NCI-H526 (cell line): Measurements from ENCODE around the gene SLC7A11.

Experiments used
- DNase-seq, 2 experiments: peaks; one replicate each; lab custom pipeline; 2025; lab: John Stamatoyannopoulos, UW

The SLC7A11 gene

DNA sequence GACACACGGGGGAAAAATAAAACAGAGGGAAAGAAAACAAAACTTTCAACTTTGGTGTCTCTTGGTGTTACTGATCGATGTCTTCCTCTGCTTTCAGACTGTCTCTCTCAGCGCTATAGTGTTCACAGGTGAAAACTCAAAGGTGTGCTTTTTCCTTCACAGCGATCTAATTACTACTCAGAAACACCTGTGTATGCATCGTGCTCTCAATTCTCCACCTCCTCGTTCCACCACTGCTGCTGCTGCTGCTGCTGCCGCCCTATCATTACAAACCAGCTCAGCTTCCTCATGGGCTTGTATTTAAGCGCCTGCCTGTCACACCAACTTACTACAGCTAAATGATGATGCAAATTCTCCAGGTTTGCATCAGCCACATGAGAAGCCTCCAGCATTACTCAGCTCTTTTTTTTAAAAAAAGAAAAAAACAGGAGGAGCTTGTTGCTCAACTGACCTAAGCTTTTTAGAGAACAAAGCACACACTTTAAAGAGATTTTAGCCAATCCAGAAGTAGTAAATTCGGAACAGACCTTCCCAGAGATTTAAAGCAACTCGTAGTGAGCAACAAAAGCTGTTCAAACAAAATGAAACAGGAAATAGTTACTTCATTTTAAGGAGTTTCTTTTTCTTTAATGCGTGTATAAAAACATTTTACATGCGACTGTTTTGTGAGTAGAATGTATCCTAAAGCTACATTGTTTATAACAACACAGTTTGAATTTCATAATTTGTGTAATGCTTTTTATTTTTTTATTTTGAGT lies at the start of gene SLC7A11:
TSS of gene SLC7A11 (minus strand) at position 274 of the 758 bp plus-strand sequence. CDS start 280 bp downstream, outside the sequence.
- peak; percentile 96 for DNase-seq

DNA sequence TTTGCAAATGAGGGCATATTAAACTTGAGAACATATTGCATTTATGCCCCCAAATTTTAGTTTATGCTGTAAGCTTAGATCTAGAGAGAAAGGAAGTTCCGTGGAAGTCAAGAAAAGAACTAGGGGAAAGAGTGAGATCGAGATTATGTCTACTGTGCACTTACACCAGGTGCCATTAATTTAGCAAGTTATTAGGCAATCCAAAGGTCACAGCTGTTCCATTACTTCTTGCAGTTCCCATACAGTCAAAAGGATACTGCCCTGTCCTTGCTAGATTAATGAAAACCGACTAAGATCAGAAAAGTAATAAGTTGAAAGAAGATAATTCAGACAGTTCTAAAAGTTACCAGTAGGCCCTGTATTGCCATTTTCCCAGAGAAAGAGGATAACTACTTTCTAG lies 49.3 kb upstream of the SLC7A11 start:
- no peak for DNase-seq

DNA sequence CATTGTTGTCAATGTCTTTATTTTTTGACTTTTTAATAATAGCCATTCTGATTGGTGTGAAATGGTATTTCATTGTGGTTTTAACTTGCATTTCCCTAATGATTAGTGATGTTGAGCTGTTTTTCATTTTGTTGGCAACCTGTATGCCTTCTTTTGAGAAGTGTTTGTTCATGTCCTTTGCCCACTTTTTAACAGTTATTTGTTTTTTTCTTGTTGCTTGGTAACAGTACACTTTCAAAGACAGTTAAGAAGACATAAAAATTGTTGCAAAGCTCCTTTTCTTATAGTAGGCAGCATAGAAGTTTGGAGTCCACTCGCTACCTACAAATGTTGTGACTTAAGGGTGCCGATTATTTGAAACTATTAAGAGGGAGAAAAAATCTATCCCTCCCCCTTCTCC lies 48.7 kb upstream of the SLC7A11 start:
- DNase-seq = no peak

DNA sequence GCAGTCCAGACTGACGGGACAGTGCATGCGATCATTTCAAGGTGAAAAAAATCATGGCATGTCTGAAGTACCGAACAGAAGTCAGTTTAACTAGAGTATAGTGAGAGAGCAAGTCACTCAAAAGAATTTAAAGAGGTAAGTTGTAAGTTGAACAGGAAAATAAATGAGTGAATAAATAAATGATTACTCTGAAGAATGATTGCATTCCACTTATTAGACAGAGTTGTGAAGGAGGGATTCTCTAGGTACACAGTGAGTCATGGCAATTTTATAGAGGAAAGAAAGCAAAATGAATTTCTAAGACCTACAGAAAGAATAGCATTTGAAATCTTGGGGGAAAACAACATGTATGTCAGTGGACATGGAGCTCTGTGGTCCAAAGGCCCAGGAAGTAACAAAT lies 37.1 kb upstream of the SLC7A11 start:
- DNase-seq = no peak

DNA sequence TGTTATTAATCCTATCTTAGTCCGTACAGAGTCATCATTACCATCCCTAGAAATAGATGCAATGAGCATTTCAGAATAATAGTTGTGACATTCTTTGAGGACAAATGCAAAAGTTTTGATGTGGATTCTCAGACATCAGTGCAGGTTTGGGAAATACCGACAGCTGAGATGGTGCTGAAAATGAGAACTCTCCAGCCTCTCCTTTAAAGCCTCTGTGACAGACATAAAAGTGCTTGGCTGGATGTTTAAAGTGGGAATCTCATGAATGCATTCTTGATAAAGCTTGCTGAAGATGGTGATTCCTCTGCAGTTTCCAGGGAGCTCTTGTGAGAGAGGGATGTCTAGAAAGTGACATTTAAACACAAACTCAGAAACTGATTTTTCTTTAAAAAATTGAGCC lies 35.0 kb upstream of the SLC7A11 start:
- DNase-seq = no peak

DNA sequence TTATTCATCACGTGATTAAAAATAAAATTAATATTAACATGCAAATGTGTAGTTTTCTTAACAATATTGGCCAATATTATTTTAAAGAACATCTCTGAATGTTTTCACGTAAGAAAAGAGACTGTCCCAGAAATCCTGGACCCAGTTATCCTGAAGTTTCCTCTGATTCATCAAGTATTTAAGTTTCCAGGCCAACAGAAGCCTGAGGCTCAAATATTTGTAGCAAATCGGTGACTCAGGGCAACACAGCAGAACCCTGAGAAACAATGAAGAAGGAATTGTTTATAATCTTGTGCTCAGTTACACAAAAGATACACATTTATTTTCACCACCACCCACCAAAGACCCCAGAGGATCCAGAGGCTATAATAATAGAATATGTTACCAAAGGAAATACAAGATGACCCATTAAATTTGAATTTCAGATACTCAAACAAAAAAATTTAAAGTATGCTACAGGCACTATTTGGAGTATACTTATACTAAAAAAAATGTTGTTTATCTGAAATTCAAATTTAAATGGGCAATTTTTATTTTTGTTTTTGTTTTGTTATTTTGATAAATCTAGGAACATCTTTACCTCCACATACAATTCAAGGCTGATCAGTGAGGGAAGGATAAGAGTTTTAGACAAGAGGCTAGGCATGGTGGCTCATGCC lies 33.9 kb upstream of the SLC7A11 start:
- DNase-seq = no peak

DNA sequence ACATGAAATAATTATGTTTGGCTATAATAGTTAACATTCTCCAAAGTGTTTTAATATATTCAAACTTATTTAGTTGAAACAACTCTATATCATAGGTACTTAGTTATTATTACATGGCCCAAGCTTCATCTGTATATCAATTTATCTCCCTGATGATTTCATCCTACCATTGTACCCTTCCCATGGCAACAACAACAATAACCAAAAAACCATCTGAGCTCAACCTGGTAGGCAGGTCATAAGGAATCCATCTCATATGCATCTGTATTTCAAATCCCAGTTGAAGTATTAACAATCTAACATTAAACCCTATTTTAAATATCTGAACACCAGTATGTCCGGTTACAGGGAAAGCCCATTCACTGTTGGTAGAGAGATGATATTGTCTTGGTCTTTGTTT lies 33.1 kb upstream of the SLC7A11 start:
- DNase-seq = no peak

DNA sequence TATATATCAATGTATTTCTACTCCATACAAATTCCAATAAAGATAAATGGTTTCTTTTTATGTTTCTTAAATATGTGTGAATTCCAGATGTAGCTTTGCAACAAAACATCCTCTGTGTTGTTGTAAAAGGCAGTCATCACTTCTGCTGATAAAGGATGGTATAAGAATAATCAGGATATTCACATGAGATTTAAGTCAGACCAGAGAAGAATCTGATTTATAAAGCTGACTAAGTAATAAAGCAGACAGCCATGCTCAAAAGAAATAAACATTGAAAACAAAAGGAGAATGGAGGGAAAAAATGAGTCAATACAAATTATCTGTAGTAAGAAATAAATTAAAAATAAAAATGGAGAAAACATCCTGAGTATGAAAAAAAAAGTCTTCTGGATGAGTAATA lies 27.0 kb upstream of the SLC7A11 start:
- DNase-seq = no peak

DNA sequence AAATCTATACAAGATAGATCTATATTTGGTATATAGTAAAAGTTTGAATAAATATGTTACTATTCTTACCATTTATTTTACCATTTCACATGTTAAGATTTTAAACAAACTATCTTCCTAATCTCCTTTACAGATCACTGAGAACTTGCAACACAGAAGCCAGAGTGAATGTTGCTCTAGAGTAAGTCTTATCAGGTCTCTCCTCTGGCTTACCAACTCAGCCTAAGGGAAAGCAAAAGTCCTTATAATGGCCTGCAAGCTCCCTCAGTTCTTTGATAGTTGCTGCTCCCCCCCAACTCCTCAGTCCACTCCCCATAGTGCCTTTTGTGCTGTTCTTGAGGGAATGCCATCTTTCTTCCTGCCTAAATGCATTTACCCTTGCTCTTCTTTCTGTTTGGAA lies 25.7 kb upstream of the SLC7A11 start:
- DNase-seq = no peak

DNA sequence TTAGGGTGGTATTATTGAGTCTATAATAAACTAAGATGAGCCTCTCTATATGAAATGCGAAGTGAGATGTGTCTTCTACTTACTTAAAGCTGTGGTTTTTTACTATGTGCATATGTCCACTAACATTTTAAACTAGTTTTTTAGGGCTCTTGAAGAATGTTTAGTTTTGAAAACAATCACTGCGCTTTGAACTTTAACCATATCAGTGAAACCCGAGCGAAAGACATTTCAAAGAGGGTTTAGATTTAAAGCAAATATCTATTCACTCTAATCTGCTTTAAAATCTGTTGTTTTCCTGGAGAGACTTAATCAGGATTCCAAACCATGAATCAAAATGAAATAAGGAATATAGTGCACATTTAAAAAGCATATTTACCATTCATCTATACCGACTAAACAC lies 24.8 kb upstream of the SLC7A11 start:
- no peak for DNase-seq

DNA sequence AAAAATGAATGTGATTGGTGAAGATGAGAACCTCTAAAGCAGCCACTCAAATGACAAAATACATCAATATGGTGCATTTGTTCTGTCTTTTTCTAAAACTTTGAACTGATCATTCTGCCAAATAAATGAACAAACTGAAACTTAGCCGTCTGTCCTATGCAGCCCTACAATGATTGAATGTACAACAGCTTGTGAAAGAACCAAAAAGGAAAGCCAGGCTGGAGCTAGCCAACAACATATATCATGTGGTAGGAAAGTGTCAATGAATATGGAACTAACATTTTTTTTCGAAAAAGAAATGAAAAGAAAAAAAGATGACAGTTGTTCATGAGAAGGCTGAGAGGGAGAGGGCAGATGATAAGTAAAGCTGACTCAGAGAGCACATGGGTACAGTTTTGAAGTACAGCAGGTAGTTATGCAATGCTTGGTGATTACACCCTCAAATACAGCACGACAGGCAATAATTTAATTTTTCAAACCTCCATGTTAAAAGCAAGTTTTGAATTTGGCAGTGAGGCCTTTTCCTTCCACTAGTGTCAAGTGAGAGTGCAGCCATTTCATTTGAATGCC lies 21.2 kb upstream of the SLC7A11 start:
- DNase-seq = no peak

DNA sequence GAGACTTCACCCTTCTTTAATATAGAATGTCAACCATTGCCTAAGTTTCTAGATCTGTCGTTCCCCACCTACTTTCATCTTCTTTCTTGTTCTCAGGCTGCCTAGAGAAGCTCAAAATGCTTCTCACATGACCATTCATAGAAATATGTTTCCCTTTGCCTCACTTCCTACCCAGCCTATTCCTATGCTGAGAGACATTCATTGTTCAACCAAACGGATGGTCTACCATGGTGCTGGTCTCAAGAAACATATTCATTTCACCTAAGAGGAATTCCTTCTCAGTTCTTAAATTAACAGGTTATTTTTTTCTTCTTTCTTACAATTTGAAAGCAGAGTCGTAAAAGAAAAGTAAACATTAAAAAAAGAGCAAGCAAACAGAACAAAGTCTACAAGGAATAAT lies 20.3 kb upstream of the SLC7A11 start:
- no peak for DNase-seq

DNA sequence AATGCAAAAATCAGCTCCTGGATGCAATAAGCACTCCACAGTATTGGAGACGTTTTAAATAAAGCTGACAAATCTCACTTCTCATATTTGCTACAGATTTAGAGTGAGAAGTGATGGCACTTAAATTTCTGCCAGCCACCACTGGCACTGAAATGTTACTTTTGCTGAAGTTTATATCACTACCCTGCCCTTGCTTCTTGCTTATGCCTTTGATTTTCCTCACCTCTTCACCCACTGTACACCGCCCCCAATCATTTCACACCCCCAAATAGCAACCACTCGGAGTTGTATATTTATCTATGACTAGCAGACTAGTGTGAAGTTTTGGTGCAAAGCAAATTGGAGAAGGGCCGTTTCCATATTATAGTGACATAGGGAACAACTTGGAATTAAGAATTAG lies 19.9 kb upstream of the SLC7A11 start:
- no peak for DNase-seq

DNA sequence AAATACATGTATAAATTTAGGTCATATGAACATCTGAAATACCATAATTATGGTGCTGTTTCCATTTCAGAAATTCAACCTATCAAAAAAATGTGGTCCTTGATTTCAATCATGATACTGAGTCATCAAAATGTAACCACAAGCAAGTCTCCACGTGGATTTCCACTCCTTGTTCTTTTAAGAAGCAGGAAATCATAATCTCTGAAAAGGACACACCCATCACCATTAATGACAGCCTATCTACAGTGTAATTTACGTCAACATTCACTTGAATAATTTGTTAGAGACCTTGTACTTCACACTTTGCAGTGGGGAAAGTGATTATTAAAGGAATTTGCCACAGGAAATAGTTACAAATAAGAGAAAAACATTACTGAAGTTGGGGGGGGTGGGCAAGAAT lies 17.7 kb upstream of the SLC7A11 start:
- DNase-seq = no peak

DNA sequence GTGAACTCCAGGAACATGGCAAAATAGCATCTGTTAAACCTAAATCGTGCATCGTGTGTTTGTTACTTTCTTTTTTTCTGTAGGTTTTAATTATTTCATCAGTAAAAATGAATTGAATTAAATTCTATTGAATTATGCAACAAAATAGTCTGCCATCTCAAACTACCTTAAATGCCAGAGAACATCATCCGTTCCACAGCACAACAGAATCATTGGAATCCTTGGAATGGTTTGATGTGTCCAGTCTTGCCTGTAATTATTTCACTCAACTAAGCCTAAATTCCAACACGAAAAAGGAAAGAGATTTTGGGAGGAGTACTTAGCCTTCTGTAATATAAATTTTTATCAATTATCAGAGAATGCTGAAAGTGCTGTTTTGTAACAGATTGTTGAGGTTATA lies 17.1 kb upstream of the SLC7A11 start:
- DNase-seq = no peak

DNA sequence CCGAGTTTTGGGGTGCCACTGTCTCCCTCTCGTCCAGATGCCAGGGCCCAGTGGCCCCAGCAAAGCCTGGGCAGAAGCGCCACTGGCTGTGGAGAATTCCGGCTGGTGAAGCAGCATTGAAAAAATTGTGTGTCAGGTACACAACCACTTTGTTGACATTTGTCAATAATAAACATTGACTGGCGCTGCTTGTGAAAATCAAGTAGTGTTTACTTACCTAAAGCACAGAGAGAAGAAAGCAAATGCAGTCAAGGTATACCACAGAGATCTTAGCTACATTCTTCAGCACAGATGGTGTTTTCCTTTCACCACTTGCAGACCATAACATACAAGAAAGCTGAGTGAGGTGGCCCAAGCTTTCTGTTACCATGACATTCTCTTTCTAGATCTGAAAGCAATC lies 14.5 kb upstream of the SLC7A11 start:
- DNase-seq = no peak

DNA sequence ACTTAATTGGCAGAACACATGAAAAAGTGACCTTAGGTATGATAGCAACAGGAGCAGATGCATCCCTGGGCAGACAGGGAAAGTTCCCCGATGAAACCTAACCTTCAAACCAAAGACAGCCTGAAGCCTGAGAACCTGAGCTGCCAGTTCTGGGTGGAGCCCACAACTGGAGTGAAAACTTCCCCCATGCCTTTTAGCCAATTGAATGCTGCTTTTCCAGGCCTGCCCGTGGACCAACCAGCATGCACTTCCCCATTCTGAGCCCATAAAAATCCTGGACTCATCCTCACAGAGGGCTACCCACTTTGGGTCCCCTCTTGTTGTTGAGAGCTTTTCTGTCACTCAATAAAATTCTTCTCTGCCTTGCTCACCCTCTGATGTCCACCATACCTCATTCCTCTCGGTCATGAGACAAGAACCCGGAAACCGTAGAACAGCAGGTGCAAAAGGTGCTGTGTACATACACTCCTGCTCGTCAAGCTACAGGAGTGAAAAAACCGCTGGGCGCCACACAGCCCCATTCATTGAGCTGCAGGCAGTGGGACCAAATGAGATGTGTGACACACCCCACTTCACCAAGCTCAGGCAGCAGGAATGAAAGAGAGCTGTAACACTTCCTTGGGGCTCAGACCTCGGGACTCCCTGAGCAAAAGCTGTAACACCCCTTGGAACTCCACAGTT lies 13.9 kb upstream of the SLC7A11 start:
- peak in 1 of 2 experiments; percentile 1 for DNase-seq

DNA sequence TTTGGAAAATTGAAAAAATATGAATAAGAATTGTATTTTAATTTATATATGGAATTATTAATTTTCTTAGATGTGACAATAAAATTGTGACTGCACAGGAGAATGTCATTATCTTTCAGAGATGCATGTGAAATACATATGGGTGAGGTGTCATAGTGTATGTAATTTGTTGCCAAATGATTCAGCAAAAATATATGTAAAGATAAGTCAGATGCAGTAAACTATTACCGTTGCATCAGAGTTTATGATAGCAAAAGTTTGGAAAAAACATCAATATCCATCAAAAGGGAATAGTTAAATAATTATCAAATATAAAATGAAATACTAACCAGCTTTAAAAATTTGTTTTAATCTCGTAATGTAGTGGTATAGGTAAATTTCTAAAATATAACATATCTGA lies 10.4 kb upstream of the SLC7A11 start:
- no peak for DNase-seq

DNA sequence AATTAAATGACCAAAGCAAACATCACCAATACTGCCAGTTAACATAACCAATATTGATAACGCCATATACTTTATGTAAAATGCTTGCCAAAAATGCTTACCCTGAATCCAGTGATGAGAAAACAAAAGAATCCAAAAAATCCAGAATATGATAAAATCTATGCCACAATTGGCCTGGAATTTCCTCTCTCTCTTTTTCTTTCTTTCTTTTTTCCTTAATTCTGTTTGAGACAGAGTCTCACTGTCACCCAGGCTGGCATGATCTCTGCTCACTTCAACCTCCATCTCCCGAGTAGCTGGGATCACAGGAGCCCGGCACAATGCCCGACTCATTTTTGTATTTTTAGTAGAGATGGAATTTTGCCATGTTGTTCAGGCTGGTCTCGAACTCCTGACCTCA lies 9.8 kb upstream of the SLC7A11 start:
- DNase-seq = no peak

DNA sequence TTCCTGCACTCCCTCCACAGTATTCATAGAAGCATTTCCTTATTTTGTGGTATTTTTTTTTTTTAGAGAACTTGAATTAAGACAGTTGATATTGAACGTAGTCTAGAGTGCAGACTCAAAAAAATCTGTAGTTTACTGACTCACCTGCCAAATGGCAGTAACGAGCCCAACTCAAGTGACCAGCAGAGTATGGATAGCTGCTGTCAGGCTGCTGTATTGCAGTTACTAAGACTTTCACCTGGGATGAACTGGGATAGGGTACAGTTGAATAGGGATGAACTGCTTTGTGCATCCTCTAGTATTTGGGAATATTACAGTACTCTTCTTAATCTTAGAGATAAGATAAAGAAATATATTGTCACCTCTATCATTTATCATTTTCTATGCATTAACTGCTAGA lies 7.0 kb upstream of the SLC7A11 start:
- DNase-seq = no peak

DNA sequence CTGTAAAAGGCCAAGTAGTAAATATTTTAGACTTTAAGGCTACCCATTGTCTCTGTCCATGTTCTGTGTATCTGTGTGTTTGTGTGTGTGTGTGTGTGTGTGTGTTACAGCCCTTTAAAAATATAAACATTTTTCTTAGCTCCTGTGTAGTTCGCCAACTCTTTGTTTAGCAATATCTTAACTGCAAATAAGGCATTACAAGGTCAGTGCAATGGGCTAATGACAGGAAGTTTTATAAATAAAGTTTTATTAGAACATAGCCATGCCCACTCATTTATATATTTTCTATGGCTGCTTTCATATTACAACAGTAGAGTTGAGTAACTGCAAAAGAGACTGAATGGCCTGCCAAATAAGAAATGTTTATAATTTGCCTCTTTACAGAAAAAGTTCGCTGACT lies 5.9 kb upstream of the SLC7A11 start:
- DNase-seq = no peak

DNA sequence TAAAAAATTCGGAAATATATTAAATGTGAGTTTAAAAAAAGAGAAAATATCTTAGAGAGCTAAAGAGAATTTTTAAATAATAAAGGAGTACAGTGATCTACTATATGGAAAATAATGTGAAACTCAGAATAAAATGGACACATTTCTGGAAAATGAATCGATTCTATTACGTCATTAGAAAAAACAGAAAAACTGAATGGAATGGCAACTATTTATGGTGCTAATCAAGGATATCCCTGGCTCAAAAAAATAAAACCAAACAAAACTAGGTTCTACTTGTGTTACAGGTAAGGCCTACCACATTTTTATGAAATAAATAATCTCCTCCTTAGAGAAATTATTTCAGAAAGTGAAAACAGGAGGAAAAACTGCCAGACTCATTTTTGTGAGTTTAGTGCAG lies 5.5 kb upstream of the SLC7A11 start:
- no peak for DNase-seq

DNA sequence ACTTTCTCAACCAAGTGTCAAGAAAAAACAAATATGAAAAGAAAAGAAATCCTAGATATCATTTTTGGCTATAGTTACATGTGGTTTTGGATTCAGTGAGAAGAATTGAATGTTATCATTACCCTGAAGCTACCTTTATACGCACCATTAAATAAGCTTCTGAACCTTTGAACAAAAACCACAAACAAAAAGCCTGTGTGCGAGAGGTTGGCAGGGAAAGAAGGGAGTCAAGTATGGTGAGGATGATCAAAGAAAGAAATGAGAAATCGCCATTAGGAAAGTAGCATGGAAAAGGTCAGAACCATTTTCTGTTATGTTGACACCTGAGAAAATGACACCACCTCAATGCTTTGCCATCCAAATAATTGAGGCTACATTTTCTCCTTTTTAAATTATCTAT lies 1.2 kb upstream of the SLC7A11 start:
- peak; percentile 30 to 47 for DNase-seq
